NCI-H1436 (cell line): Measurements from ENCODE around the gene CDK14.

Source experiments
- DNase-seq: peaks from one replicate; lab custom pipeline; 2025; lab: John Stamatoyannopoulos, UW

CDK14 gene

DNA sequence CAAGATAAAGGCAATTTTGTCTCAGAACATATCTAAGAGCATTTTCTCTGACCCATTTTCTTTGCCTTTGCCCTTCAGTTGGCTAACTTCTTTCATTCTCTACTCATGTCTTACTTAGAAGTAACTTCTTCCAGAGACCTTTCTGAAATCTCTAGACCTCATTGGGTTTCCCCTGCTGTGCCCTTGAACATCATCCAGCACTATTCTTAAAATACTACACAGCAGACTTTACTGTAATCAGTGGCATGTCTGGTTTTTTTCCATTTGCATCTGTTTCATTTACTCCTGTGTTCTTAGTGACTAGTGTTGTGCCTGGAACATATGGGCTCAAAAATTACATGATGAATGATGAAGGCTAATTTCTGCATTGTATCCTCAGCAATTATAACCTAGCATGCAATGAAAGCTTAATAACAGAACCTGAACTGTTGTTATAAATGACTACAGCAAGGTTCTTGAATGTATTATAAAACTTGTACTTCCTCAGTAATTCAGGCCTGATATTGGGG is 301.9 kb downstream of the CDK14 start:
- no peak for DNase-seq

GRCh38 chr7:90900628-90901356 is 304.7 kb downstream of the CDK14 start:
- no peak for DNase-seq

DNA sequence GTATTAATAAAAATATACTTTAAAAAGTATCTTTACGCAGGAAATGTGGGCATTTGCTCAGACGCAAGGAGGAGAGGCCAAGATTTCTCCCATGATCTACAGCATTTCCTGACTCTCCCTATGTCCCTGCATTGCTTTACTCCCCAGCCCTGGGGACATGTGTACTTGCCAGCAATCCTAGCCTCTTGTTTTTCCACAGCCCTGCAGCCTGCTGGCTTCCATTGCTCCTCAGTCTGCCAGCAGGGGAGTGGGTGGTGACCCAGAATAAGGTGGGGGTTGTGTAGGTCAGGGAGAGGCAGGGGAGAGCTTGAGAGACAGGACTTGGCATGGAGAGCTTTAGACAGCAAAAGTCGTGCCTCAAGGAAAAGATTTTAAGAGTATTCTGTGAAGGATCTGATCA is 307.7 kb downstream of the CDK14 start:
- no peak for DNase-seq

DNA sequence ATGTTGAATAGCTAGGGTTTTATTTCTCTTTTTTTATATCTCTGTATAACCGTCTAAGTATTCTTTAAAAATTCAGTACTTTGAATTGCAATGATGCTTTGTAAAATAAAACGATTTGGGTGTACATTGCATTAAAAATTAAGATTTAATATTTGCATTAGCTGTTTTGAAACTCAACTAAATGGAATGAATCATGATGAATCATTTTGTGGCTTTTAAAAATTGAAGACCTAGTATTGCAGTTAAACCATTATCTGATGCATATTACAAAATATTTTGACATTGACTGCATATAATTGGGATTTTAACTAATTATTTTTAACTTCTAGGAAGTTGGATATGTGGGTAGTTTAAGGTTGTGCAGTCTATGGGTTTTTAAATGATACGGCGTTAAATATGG is 314.0 kb downstream of the CDK14 start:
- DNase-seq, result no peak

DNA sequence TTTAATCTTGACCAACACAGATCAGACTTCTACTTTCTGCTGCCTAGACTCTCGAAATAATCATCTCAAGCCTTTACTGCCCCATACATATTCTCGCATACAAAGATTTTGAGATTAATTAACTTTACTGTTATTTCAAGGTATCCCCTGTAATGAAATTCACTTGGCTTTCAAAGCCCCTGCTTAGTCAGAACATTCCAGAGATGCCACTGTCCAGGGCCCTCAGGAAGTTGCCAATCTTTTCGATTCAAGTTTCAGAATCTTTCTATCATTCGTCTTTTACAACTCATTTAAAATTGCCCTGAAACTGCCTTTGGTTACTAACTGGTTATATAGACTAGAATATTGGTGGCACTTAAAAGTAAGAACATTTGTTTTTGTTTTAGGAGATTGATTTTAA is 320.2 kb downstream of the CDK14 start:
- DNase-seq, result no peak

- DNase-seq, result no peak
Observed at GRCh38 chr7:90917539-90917938, 321.4 kb downstream of the CDK14 start.

GRCh38 chr7:90918303-90918702 is 322.2 kb downstream of the CDK14 start:
- no peak for DNase-seq

GRCh38 chr7:90919816-90920215 is 323.7 kb downstream of the CDK14 start:
- no peak for DNase-seq

DNA sequence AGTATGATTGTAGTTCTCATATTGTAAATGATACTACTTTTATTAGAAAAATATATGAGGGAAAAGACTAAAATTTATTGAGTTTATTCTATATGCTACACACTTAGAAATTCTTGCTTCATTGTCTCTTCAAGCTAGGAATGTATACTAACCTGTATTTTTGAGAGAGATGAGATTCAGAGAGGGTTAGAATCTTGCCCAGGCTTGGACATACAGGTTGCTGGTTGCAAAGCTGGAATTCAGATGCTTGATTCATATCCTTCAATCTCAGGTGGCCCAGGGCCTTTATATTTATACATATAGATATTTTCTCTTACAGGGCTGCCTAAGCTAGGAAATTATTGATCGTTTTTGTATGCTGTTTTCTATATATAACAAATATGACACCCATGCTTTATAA is 324.2 kb downstream of the CDK14 start:
- no peak for DNase-seq

DNA sequence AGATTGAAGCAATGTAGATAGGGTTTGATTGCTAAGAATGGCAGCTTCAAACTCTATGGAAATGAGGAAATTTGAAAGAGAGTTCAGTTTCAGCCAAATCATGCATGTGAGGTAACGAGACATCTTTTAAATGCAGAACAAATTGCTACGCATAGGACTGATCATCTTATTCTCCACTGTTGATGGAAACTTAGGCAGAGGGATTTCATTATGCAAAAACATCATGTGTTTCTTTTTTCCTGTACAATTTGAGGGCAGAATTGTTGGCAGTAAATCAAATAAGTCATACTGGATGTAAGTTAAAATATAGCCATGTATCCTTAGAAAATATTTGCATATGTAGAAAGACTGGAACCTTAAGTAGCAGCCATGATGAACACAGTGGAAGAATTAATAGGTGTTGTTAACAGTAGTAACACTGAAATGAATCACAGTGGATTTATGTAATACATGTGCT is 327.4 kb downstream of the CDK14 start:
- DNase-seq, result no peak

DNA sequence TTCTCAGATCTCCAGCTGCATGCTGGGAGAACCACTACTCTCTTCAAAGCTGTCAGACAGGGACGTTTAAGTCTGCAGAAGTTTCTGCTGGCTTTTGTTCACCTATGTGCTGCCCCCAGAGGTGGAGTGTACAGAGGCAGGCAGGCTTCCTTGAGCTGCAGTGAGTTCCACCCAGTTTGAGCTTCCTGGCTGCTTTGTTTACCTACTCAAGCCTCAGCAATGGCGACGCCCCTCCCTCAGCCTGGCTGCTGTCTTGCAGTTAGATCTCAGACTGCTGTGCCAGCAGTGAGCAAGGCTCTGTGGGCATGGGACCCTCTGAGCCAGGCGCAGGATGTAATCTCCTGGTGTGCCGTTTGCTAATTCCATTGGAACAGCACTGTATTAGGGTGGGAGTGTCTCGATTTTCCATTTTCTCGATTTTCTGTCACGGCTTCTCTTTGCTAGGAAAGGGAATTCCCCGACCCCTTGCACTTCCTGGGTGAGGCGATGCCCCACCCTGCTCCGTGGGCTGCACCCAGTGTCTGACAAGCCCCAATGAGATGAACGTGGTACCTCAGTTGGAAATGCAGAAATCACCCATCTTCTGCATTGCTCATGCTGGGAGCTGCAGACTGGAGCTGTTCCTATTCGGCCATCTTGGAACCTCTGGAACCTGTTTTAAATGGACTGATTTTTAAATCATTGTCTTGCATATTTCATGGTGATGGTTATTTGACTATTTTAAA is 332.7 kb downstream of the CDK14 start:
- peak; percentile 40 for DNase-seq

GRCh38 chr7:90931986-90932916 is 336.1 kb downstream of the CDK14 start:
- no peak for DNase-seq

GRCh38 chr7:90933041-90933440 is 336.9 kb downstream of the CDK14 start:
- no peak for DNase-seq

DNA sequence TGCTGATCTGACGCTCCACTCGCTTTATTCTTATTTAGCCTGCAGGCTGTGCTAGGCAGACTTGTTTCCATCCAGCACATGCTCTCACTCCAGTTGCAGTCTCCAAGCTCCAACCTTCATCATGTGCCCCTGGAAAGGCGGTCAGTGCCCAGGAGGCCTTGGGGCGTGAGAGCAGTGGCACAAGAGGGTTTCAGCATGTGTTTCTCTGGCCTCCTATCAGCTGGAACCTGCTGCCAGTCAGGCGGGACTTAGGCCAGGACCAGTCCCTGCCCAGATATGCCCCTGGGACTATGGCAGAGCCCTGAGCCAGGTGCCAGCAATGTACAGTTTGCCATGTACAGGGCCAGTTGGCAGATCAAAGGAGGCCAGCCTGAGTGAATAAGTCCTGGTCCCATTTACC is 337.9 kb downstream of the CDK14 start:
- DNase-seq, result no peak

GRCh38 chr7:90938371-90938770 is 342.2 kb downstream of the CDK14 start:
- no peak for DNase-seq

GRCh38 chr7:90939666-90940065 is 343.5 kb downstream of the CDK14 start:
- DNase-seq, result no peak

GRCh38 chr7:90944021-90944420 is 347.9 kb downstream of the CDK14 start:
- DNase-seq, result no peak

- DNase-seq, result no peak
Observed at GRCh38 chr7:90945104-90945787, 349.1 kb downstream of the CDK14 start.

- DNase-seq, result no peak
Observed at GRCh38 chr7:90946730-90947501, 350.8 kb downstream of the CDK14 start.

GRCh38 chr7:90948085-90948484 is 352.0 kb downstream of the CDK14 start:
- no peak for DNase-seq

- DNase-seq, result no peak
Observed at GRCh38 chr7:90951229-90951628, 355.1 kb downstream of the CDK14 start.
